Neural crest cell (in vitro differentiated cells): Measurements from ENCODE around the gene PEAK1. TPM values are rescaled to one million over a fixed set of nuclear protein-coding genes. Genes with fewer than 3 reads are reported as not detected.
"Not testable (repeated sequence)": the region's sequence is repeated elsewhere in the genome, so short reads cannot be mapped to it uniquely, and the experiment has no call there.

Experiments used
- DNase-seq: peaks from one replicate; pipeline ENCODE4 v3.0.0; 2021; ENCODE audit warnings: low read depth, mixed read lengths, low spot score
- H3K27ac Mint-ChIP-seq: one replicate; pipeline ENCODE4 v1.8.0; 2021; ENCODE audit warnings: mild to moderate bottlenecking, mixed read lengths; ENCODE audit not compliant: unreplicated experiment
- H3K27me3 Mint-ChIP-seq: 2 replicates; pipeline ENCODE4 v1.8.0; 2021; ENCODE audit warnings: low read depth, mild to moderate bottlenecking, mixed read lengths
- H3K36me3 Mint-ChIP-seq: 2 replicates; pipeline ENCODE4 v1.8.0; 2021; ENCODE audit warnings: low read depth, mild to moderate bottlenecking, mixed read lengths
- H3K4me1 Mint-ChIP-seq: 2 replicates; pipeline ENCODE4 v1.8.0; 2021; ENCODE audit warnings: mixed read lengths
- H3K4me3 Mint-ChIP-seq: one replicate; pipeline ENCODE4 v1.8.0; 2021; ENCODE audit warnings: mild to moderate bottlenecking, mixed read lengths
- H3K9me3 Mint-ChIP-seq: 2 replicates; pipeline ENCODE4 v1.8.0; 2021; ENCODE audit warnings: mixed read lengths
- CTCF ChIP-seq: fragments of 200-600 bp; sonication (generic); conservative IDR thresholded peaks from 2 replicates; pipeline ENCODE4 v1.5.0; 2021; ENCODE audit warnings: antibody characterized with exemption, mild to moderate bottlenecking
- total RNA-seq: library from RNA; stranded (reverse); gene quantifications from 2 replicates; pipeline ENCODE4 v1.2.1, GENCODE V29; 2021

PEAK1 gene
- total RNA-seq, 1 donor from 2014 or later = 26.0 TPM

GRCh38 chr15:77285057-77285997 is 134.6 kb downstream of the PEAK1 start:
- Mint-ChIP-seq H3K4me1 (no peaks in the 10 kb centered on the region), H3K27ac (no peak overlapping the region), H3K27me3 (no peaks in the 10 kb centered on the region), H3K9me3 (no peaks in the 10 kb centered on the region), H3K4me3 (no peak overlapping the region), H3K36me3 (peaks cover 3% of the 10 kb centered on the region)
- TF ChIP-seq CTCF = no peak
- no peak for DNase-seq

- Mint-ChIP-seq H3K27ac (no peak overlapping the region), H3K9me3 (no peaks in the 10 kb centered on the region), H3K4me3 (no peak overlapping the region), H3K36me3 (peaks cover 3% of the 10 kb centered on the region), H3K27me3 (no peaks in the 10 kb centered on the region), H3K4me1 (no peaks in the 10 kb centered on the region)
- no peak for DNase-seq
- TF ChIP-seq CTCF = no peak
Measured at GRCh38 chr15:77282333-77282732, 137.6 kb downstream of the PEAK1 start.

GRCh38 chr15:77276943-77277342 is 143.0 kb downstream of the PEAK1 start:
- Mint-ChIP-seq H3K4me3 (no peak overlapping the region), H3K4me1 (no peaks in the 10 kb centered on the region), H3K27ac (no peak overlapping the region), H3K36me3 (peaks cover 25% of the 10 kb centered on the region), H3K27me3 (no peaks in the 10 kb centered on the region), H3K9me3 (peaks cover 2% of the 10 kb centered on the region)
- TF ChIP-seq CTCF = no peak
- no peak for DNase-seq

GRCh38 chr15:77276096-77276495 is 143.8 kb downstream of the PEAK1 start:
- no peak for TF ChIP-seq CTCF
- H3K27me3 Mint-ChIP-seq = no peaks in the 10 kb centered on the region
- no peak overlapping the region for H3K27ac Mint-ChIP-seq

GRCh38 chr15:77273136-77273535 is 146.8 kb downstream of the PEAK1 start:
- not testable (repeated sequence) for H3K4me1 Mint-ChIP-seq, H3K27ac Mint-ChIP-seq, H3K4me3 Mint-ChIP-seq, DNase-seq, H3K27me3 Mint-ChIP-seq
- Mint-ChIP-seq H3K36me3 (peaks cover 48% of the 10 kb centered on the region), H3K9me3 (peaks cover 11% of the 10 kb centered on the region)

More at GRCh38 chr15:77276096-77276495, 143.8 kb downstream of the PEAK1 start:
- no peaks in the 10 kb centered on the region for H3K4me1 Mint-ChIP-seq
- peaks cover 2% of the 10 kb centered on the region for H3K9me3 Mint-ChIP-seq
- no peak overlapping the region for H3K4me3 Mint-ChIP-seq
- DNase-seq = no peak
- peaks cover 28% of the 10 kb centered on the region for H3K36me3 Mint-ChIP-seq
